ENCODE data around the gene RAB6B. TPM values are rescaled to one million over a fixed set of nuclear protein-coding genes. Genes with fewer than 3 reads are reported as not detected.

RAB6B gene
- total RNA-seq, 3 donors from 2014 or later: 1.8 to 3.9 (median 3.4) TPM

DNA sequence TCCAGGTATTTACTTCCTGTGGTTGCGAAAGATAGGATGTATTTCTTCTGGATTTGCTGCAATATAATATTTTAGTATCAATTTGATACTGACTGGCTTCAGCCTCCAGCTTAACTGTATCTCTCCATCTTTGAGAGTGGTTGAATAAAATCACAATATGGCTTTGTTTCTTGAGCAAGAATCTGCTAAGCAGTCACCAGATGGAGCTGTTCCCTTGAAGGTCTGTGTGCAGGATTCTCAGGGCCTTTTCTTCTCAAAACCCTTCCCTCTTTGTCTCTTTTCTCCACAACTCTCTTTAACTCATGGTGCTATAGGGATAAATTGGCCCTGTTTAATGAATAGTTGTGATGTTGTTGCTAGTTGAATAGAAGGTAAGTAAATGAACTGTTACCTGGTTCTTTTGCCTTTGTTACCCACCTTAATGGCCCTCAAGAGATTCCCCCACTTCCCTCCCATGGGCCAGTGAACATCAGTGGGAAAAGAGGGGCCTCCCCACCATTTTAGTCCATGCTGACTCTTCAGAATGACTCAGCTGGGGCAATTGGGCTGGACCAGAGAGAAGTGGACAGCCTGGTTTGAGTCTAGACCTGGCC, 34.8 kb upstream of the RAB6B start:
- TF ChIP-seq POLR2A (IDR thresholded peaks at IDR 0.05) (no peak), CTCF (IDR thresholded peaks at IDR 0.05) (peak in 2 of 3 donors; percentile 52 to 55)
- no peak overlapping the region for H3K27ac ChIP-seq
- peaks cover 0 to 5% of the 10 kb centered on the region in 2 donors for H3K4me1 ChIP-seq
- no peaks in the 10 kb centered on the region for H3K27me3 ChIP-seq
- H3K9me3 ChIP-seq: no peaks in the 10 kb centered on the region
- intact Hi-C loops (cut with DNase I; ENCODE audit: low total_unique reads): no loop called here
- no peak for DNase-seq (ENCODE audit: low spot score in 2 of 2)
- H3K36me3 ChIP-seq: no peaks in the 10 kb centered on the region
- H3K4me3 ChIP-seq: no peak overlapping the region

GRCh38 chr3:133928903-133929607, 33.4 kb upstream of the RAB6B start:
- Histone ChIP-seq H3K27ac (no peak overlapping the region), H3K36me3 (no peaks in the 10 kb centered on the region), H3K4me1 (peaks cover 0 to 5% of the 10 kb centered on the region in 2 donors), H3K4me3 (no peak overlapping the region), H3K27me3 (no peaks in the 10 kb centered on the region), H3K9me3 (no peaks in the 10 kb centered on the region)
- intact Hi-C loops (cut with DNase I; ENCODE audit: low total_unique reads): loop anchor here (10.0 kb wide), 1 partner anchor 276 kb away; no protein-coding TSS in a partner anchor
- TF ChIP-seq CTCF (IDR thresholded peaks at IDR 0.05) (no peak), POLR2A (IDR thresholded peaks at IDR 0.05) (no peak), POLR2AphosphoS5 (IDR thresholded peaks at IDR 0.05) (no peak)
- DNase-seq (ENCODE audit: low spot score in 2 of 2): no peak

- no peaks in the 10 kb centered on the region for H3K36me3 ChIP-seq
- no peak overlapping the region for H3K27ac ChIP-seq
- intact Hi-C loops (cut with DNase I; ENCODE audit: low total_unique reads): loop anchor here (10.0 kb wide), 1 partner anchor 276 kb away; no protein-coding TSS in a partner anchor
- peaks cover 0 to 5% of the 10 kb centered on the region in 2 donors for H3K4me1 ChIP-seq
- H3K4me3 ChIP-seq: peak overlapping the region in 2 of 3 donors; percentile 47 to 87
- TF ChIP-seq CTCF (IDR thresholded peaks at IDR 0.05) (no peak), POLR2A (IDR thresholded peaks at IDR 0.05) (no peak), POLR2AphosphoS5 (IDR thresholded peaks at IDR 0.05) (no peak)
- no peak for DNase-seq (ENCODE audit: low spot score in 2 of 2)
- no peaks in the 10 kb centered on the region for H3K27me3 ChIP-seq
- no peaks in the 10 kb centered on the region for H3K9me3 ChIP-seq
Observed at GRCh38 chr3:133928136-133928893, 32.6 kb upstream of the RAB6B start.

- no peak for DNase-seq (ENCODE audit: low spot score in 2 of 2)
Observed at GRCh38 chr3:133927540-133928066, 31.9 kb upstream of the RAB6B start.

More at GRCh38 chr3:133927540-133928066, 31.9 kb upstream of the RAB6B start:
- H3K36me3 ChIP-seq: no peaks in the 10 kb centered on the region
- H3K27me3 ChIP-seq: no peaks in the 10 kb centered on the region
- no peak overlapping the region for H3K27ac ChIP-seq
- no peak for TF ChIP-seq POLR2A (IDR thresholded peaks at IDR 0.05)
- peak in 2 of 3 donors; percentile 17 to 91 for TF ChIP-seq CTCF (IDR thresholded peaks at IDR 0.05)
- no peak for TF ChIP-seq POLR2AphosphoS5 (IDR thresholded peaks at IDR 0.05)
- H3K4me1 ChIP-seq: peaks cover 0 to 5% of the 10 kb centered on the region in 2 donors
- intact Hi-C loops (cut with DNase I; ENCODE audit: low total_unique reads): loop anchor here (10.0 kb wide), 1 partner anchor 277 kb away; no protein-coding TSS in a partner anchor
- peak overlapping the region; percentile 47 to 87 (median 54) for H3K4me3 ChIP-seq
- no peaks in the 10 kb centered on the region for H3K9me3 ChIP-seq

All from breast epithelium (tissue), 4 donors.